MCF 10A (cell line): ENCODE data around the gene PEF1. TPM values are rescaled to one million over a fixed set of nuclear protein-coding genes. Genes with fewer than 3 reads are reported as not detected.

ENCODE experiments used
- BruUV-seq: library from RNA; stranded (reverse); fragments of 400-500 nt; replicated peaks from 2 replicates; lab custom pipeline; 2021; lab: Mats Ljungman, UMichigan
- CTCF ChIA-PET: fragments of 300-600 bp; sonication (Branson Sonifier 250); formaldehyde crosslinking; extraction: SDS; loops from one replicate; lab custom pipeline; 2021; ENCODE audit warnings: antibody characterized with exemption, inconsistent platforms; lab: Yijun Ruan, JAX
- POLR2A ChIA-PET: fragments of 300-600, 350-650 bp; sonication (Branson Sonifier 250); formaldehyde crosslinking; extraction: SDS; loops from one replicate; lab custom pipeline; 2020; ENCODE audit warnings: antibody characterized with exemption, inconsistent platforms; lab: Yijun Ruan, JAX
- DNase-seq: peaks from one replicate; pipeline ENCODE4 v3.0.0-alpha.2; 2018; ENCODE audit not compliant: unreplicated experiment
- H3K27ac Mint-ChIP-seq: one replicate; pipeline ENCODE4 v1.8.0; 2022; ENCODE audit warnings: mild to moderate bottlenecking, low read depth, mixed read lengths; ENCODE audit not compliant: unreplicated experiment
- H3K27me3 Mint-ChIP-seq: one replicate; pipeline ENCODE4 v1.8.0; 2022; ENCODE audit warnings: mixed read lengths; ENCODE audit not compliant: insufficient read depth, unreplicated experiment
- H3K36me3 Mint-ChIP-seq: one replicate; pipeline ENCODE4 v1.8.0; 2022; ENCODE audit warnings: mild to moderate bottlenecking, moderate library complexity, mixed read lengths; ENCODE audit not compliant: insufficient read depth, unreplicated experiment
- H3K4me1 Mint-ChIP-seq: one replicate; pipeline ENCODE4 v1.8.0; 2022; ENCODE audit warnings: mixed read lengths; ENCODE audit not compliant: insufficient read depth, unreplicated experiment
- H3K4me3 Mint-ChIP-seq: one replicate; pipeline ENCODE4 v1.8.0; 2022; ENCODE audit warnings: mild to moderate bottlenecking, moderate library complexity, mixed read lengths; ENCODE audit not compliant: unreplicated experiment
- H3K9me3 Mint-ChIP-seq: one replicate; pipeline ENCODE4 v1.8.0; 2022; ENCODE audit warnings: mixed read lengths; ENCODE audit not compliant: unreplicated experiment
- intact Hi-C: fragments of 100-400 bp; cut with micrococcal nuclease; formaldehyde crosslinking; loops from 2 replicates; pipeline ENCODE4 v1.14.1; 2022
- total RNA-seq: library from RNA; stranded (reverse); gene quantifications from 2 replicates; pipeline ENCODE4 v1.2.3, GENCODE V29; 2022
- TF ChIP-seq, protein P1 (sequence below): fragments of 200-600 bp; IDR thresholded peaks from one replicate; pipeline ENCODE4 v1.8.0; 2022; ENCODE audit warnings: antibody characterized with exemption, mild to moderate bottlenecking; ENCODE audit not compliant: unreplicated experiment

The PEF1 gene
- total RNA-seq, 1 experiment from 2014 or later, result 61.1 TPM

GRCh38 chr1:31586376-31587327 lies 58.0 kb downstream of the PEF1 start:
- Mint-ChIP-seq H3K27me3 (no peaks in the 10 kb centered on the region), H3K9me3 (no peaks in the 10 kb centered on the region), H3K4me3 (no peak overlapping the region), H3K27ac (no peak overlapping the region), H3K36me3 (peaks cover 8% of the 10 kb centered on the region), H3K4me1 (peaks cover 15% of the 10 kb centered on the region)
- CTCF ChIA-PET, result no interaction called here
- intact Hi-C loops, result no loop called here
- no TSS peak for BruUV-seq
- TF ChIP-seq, protein P1, sequence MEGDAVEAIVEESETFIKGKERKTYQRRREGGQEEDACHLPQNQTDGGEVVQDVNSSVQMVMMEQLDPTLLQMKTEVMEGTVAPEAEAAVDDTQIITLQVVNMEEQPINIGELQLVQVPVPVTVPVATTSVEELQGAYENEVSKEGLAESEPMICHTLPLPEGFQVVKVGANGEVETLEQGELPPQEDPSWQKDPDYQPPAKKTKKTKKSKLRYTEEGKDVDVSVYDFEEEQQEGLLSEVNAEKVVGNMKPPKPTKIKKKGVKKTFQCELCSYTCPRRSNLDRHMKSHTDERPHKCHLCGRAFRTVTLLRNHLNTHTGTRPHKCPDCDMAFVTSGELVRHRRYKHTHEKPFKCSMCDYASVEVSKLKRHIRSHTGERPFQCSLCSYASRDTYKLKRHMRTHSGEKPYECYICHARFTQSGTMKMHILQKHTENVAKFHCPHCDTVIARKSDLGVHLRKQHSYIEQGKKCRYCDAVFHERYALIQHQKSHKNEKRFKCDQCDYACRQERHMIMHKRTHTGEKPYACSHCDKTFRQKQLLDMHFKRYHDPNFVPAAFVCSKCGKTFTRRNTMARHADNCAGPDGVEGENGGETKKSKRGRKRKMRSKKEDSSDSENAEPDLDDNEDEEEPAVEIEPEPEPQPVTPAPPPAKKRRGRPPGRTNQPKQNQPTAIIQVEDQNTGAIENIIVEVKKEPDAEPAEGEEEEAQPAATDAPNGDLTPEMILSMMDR, result no peak
- no peak for DNase-seq
- POLR2A ChIA-PET, result no interaction called here

GRCh38 chr1:31585736-31586365 lies 58.8 kb downstream of the PEF1 start:
- H3K4me1 Mint-ChIP-seq, result peaks cover 18% of the 10 kb centered on the region
- no peaks in the 10 kb centered on the region for H3K27me3 Mint-ChIP-seq
- no TSS peak for BruUV-seq
- no peak for DNase-seq
- POLR2A ChIA-PET, result interaction anchor here (0.6 to 2.7 kb wide), 2 partner anchors 11 to 211 kb away, joined by 4 to 16 read pairs; no protein-coding TSS in a partner anchor
- no peak overlapping the region for H3K4me3 Mint-ChIP-seq
- CTCF ChIA-PET, result interaction anchor here (0.7 kb wide), 1 partner anchor 80 kb away, joined by 3 read pairs; no protein-coding TSS in a partner anchor
- H3K9me3 Mint-ChIP-seq, result no peaks in the 10 kb centered on the region
- TF ChIP-seq, protein P1, result no peak
- H3K36me3 Mint-ChIP-seq, result peaks cover 11% of the 10 kb centered on the region
- intact Hi-C loops, result no loop called here
- no peak overlapping the region for H3K27ac Mint-ChIP-seq

DNA sequence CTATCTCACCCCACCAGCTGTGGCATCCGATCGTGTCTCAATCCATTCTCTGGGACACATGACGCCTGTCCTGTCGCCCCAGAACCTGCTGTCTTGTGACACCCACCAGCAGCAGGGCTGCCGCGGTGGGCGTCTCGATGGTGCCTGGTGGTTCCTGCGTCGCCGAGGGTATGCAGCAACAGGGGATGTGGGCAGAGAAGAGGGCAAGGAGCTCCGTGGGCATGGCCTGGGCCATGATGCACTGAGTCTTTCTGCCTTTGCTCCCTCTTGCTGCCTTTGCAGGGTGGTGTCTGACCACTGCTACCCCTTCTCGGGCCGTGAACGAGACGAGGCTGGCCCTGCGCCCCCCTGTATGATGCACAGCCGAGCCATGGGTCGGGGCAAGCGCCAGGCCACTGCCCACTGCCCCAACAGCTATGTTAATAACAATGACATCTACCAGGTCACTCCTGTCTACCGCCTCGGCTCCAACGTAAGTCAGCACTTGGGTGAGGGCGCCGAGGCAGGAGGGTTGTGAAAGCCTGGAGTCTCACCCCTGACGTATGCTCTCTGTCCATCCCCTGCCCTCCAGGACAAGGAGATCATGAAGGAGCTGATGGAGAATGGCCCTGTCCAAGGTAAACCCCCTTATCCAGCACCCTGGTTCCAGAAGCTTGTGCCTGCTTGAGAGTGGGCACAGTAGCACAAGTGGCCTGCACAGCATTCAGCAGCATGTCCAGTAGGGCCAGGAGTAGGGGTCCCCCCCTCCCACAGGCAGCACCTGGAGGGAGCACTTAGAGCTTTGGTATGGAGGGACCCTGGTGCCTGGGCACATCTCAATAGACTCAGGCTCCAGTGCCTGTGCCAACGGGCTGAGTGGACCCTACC lies 59.6 kb downstream of the PEF1 start:
- Mint-ChIP-seq H3K27me3 (no peaks in the 10 kb centered on the region), H3K36me3 (peaks cover 11% of the 10 kb centered on the region), H3K27ac (no peak overlapping the region), H3K4me1 (peaks cover 24% of the 10 kb centered on the region), H3K4me3 (no peak overlapping the region), H3K9me3 (no peaks in the 10 kb centered on the region)
- BruUV-seq, result no TSS peak
- DNase-seq, result no peak
- intact Hi-C loops, result no loop called here
- CTCF ChIA-PET, result interaction anchor here (0.6 to 1.0 kb wide), 6 partner anchors 8 to 81 kb away, joined by 3 to 5 read pairs (median 3); no protein-coding TSS in a partner anchor
- TF ChIP-seq, protein P1, result no peak
- POLR2A ChIA-PET, result interaction anchor here (0.6 to 2.7 kb wide), 2 partner anchors 11 to 212 kb away, joined by 4 to 16 read pairs; no protein-coding TSS in a partner anchor
